ENCODE data around the gene BUD13.
"Not testable (repeated sequence)": the region's sequence is repeated elsewhere in the genome, so short reads cannot be mapped to it uniquely, and the experiment has no call there.

The BUD13 gene, protein sequence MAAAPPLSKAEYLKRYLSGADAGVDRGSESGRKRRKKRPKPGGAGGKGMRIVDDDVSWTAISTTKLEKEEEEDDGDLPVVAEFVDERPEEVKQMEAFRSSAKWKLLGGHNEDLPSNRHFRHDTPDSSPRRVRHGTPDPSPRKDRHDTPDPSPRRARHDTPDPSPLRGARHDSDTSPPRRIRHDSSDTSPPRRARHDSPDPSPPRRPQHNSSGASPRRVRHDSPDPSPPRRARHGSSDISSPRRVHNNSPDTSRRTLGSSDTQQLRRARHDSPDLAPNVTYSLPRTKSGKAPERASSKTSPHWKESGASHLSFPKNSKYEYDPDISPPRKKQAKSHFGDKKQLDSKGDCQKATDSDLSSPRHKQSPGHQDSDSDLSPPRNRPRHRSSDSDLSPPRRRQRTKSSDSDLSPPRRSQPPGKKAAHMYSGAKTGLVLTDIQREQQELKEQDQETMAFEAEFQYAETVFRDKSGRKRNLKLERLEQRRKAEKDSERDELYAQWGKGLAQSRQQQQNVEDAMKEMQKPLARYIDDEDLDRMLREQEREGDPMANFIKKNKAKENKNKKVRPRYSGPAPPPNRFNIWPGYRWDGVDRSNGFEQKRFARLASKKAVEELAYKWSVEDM

DNA sequence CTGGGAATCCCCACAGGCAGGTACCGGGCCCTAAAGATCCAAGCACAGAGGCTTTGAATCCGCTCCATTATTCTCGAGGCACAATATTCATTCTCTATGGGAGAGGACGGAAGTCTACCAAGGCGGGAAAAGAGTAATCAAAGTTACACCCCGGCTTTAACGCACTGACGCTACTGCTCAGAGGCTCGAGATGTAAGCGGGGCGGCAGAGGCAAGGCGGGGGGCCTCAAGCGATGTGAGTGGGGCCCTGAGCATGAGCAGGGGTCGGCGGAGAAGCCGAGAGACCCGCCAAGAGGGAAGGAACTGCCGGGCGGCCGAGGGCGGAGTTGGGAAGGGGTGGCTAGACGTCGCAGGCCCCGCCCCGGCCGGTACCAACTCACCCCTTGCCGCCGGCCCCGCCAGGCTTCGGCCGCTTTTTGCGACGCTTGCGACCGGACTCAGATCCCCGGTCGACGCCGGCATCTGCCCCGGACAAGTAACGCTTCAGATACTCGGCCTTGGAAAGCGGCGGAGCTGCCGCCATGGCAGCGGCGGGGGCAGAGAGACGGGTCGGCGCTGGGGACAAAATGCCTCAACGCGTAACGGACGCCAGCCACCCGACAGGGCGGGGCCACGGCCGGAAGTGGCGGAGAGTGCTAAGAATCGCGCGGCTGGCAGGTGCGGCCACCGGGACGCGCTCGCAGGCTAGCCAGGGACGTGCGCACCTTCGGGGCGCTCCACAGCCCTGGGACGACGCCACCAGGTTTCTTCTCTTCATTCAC is at the start of gene BUD13:
TSS of gene BUD13 (minus strand) at position 545 of the 760 bp plus-strand sequence. CDS start at position 522, 23 bp downstream.
- peak; percentile 93 for DNase-seq

DNA sequence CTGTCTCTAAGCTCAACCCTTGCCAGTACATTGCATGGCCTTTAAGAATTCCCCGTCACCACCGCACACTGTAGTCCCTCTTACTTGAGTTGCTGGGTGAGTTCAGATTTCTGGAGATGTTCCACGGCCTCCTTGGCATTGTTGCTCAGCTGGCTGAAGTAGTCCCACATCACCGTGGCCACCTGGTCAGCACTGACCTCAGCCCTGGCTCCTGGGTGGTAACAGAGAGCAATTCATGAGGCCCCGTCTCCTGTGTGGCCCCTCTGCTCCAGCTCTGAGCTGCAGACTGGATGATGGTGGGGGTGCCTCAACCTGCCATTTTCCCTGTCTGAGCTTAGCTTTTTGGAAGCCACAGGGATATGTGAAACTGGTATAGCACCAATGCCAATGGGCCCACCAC is 49.8 kb upstream of the BUD13 start:
- DNase-seq: no peak

DNA sequence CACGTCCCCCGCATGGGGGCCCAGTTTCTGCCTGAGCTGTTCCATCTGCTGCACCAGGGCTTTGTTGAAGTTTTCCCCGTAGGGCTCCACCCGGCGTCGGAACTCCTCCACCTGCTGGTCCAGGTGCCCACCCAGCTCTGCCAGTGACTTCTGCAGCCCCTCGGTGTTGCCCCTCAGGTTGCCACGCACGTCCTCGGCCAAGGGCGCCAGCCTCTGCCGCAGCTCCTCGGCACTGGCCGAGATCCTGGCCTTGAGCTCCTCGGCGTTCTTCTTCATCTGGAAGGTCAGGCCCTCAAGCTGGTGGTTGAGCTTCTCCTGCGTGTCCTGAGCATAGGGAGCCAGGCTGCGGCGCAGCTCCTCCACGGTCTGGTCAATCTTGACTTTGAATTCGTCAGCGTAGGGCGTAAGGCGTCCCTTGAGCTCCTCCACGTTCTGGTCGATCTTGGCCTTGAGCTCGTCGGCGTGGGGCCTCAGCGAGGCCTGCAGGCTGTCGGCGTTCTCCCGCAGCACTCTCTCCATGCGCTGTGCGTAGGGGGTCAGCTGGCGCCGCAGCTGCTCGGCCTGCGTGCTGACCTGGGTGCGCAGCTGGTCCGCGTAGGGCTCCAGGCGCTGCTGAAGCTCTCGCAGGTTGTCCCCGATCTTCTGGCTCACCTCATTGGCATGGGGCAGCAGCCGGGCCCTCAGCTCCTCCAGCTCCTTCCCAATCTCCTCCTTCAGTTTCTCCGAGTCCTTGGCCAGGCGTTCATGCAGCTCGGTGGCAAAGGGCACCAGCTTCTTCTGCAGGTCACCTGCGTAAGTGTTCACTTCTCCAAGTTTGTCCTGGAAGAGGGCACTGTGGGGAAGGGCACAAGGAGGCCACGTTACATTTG is 48.5 kb upstream of the BUD13 start:
- DNase-seq: no peak

DNA sequence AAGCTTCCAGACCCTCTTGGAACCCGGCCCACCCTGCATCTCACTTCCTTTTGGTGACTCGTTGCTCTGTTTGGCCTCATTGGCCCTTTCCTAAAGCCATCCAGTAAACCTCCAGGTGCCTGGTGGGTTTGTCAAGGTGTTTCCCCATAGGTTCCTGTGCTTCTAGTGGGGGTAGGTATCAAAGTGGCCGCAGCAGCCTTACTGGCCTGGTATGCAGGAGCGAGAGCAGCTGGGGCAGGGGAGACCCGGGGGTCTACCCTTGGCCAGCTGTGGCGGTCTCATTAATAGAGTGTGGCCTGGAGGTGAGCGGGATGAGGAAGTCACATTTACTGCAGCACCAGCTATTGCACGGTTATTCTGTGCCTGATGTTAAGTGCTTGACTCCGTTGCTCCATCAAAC is 46.3 kb upstream of the BUD13 start:
- no peak for DNase-seq

DNA sequence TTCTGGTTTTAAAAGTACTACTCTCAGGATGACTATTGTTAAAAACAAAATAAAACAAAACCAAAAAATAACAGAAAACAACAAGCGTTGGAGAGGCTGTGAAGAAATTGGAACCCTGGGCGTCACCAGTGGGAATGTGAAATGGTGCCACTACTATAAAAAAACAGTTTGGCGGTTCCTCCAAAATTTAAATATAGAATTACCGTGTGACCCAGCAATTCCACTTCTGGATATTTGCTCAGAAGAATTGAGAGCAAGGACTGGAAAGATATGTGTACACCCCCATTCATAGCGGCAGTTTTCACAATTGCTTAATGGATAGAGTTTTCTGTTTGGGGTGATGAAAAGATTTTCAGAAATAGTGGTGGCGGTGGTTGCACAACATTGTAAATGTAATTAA is 41.7 kb upstream of the BUD13 start:
- no peak for DNase-seq

DNA sequence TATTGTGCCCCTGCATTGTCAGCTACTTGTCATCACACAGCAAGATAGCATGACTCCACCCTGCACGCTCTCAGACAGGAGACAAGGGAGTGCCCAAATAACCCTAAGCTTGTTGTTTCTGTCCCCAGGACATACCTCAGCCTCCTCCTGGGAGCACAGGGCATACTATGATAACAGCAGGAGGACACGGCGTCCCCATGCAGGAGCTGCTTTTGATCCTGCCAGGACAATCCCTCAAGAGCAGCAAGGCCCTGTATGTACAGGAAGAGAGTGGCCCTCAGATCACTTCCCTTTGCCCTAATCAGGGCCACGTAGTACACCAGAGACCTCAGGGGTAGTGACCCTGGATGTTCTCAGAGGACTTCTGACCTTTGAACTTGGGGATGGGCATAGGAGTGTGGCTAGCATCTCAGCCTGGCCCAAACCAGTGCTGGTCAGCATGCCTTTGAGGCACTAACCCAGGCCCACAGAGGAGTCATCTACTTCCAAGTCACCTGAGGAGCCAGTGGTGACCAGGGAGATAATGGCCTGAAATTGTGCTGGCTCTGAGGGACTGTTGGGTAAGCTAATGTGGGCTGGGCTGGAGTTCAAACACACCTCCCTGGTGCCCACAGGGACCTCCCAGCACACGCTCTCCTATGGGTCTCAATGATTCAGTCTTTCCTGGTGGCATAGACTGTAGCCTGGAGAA is 41.1 kb upstream of the BUD13 start:
- DNase-seq: no peak

DNA sequence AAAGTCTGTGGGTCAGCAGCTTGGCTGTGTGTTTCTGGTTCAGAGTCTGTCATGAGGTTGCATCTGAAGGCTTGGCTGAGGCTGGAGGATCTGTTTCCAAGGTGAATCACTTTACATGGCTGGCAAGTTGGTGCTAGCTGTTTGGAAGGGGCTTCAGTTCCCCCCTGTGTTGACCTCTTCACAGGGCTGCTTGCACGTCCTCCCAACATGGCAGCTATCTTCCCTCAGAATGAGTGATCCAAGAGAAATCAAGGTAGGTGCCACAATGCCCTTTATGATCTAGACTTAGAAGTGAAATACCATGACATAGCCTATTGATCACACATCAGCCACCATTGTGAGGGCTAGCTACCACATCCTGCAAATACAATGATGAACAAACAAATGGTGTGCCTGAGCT is 40.4 kb upstream of the BUD13 start:
- DNase-seq: no peak

DNA sequence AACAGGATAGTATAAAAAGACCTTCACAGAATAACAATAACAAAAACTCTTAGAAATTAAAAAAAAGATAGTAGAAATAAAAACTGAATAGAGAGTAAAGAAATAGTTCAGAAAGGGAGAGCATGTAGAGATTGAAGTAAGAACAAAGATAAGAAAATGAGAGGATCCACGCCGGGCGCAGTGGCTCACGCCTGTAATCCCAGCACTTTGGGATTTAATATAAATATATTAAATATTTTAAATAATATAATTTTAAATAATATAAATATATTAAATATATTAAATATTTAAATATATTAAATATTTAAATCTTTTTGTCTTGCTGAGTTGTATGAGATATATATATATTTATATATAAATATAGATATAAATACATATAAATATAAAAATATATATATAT is 39.3 kb upstream of the BUD13 start:
- no peak for DNase-seq

DNA sequence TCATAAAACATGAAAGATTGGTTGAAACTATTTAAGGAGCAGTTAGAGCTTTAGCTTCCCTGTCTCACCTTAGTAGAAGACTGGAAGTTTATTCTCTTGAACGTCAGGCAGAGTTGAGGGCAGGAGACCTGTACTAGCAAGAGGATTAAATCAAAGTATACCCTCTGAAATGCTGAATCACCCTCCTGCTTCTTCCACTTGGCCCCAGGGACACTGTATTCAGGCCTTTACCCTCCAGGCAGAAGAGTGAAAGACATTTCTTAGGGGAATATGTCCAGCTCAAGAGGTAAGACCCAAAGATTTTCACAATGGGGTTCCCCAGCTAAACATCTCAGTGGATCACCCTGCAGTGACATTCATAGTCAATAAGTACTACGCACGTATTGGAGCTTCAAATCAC is 38.4 kb upstream of the BUD13 start:
- DNase-seq: no peak

DNA sequence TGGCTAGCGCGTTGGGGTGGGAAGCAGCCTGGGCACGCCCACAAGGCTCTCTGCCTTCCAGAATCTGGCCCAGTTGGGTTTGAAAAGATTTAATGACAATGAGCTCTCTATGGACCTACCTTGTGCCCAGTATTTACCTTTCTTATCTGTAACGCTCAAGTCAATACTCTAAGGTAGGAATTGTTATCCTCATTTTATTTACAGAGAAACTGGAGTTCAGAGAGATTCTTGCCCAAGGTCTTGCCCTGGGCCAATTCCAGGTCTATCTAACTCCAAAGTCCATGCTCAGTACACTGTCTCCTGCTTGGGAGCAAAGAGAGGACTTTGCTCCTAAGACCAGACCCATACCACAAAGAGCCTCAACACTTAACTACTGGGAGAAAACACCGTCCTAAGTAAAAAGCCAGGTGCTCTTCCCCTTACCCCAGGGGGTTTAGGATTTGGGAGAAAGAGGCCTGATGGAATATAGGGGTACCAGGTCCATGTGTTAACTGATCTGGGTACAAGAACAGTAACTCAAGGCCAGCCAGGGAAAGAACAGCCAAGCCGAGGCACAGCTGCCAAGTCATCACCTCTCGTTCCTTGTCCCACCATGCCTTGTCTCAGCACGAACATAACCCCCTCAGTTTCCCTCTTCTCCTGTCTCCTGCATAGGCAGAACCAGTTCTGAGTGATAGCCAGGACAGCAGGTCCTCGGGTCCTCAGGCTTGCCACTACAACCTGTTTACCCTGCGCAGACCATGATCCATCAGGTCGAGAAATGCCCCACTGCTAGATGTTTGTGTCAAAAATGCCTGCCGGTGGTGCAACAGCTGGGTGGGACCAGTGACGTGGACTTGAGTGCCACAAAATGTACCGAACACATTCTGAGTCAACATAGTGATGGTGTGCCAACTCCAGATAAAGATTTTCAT is 35.7 kb upstream of the BUD13 start:
- DNase-seq: no peak

DNA sequence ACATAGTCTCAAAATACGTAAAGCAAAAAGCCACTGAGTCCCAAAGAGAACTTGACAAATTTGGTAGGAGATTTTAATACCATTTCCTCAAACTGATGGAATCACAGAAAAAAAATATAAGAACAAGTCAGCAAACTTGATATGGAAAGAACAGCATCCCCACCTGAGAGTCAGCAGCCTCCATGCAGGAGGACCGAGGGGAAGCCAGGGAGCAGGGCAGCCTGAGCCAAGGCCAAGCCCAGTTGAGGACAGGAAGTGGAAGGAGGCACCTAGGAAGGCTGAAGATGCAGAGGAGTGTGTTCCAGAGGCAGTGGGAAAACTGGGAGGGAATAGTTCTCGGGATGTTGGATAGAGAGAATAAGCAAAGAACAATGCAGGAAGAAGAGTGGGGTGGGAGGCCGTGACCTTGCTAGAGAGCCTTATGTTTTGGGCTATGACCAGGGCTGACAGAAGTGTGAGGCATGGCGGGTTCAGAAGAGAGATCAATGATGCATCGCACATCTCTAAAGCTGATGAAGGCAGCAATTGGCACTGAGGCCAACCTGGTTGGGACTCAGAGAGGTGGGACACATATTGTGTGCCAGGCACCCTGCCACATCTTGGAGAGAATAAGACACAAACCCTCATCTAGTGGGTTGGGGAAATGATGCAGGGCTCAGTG is 34.9 kb upstream of the BUD13 start:
- DNase-seq: no peak

DNA sequence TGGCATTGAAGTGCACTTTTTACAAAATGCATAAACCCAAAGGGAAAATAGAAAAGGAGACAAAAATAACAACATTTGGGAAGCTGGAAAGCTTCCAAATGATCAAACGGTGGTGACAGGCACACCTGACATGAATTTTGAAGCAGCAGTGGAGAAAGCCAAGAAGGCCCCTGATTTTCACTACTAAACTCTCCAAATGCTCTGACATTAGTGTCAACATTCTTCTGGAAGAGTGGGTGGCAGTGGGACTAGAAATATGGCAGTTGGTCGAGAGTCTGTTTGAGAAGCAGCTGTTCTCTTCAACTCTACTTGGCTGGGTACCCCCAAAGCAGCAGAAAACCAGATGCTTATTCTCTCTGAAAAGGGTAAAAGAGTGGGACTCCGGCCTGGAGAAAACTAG is 31.2 kb upstream of the BUD13 start:
- no peak for DNase-seq

DNA sequence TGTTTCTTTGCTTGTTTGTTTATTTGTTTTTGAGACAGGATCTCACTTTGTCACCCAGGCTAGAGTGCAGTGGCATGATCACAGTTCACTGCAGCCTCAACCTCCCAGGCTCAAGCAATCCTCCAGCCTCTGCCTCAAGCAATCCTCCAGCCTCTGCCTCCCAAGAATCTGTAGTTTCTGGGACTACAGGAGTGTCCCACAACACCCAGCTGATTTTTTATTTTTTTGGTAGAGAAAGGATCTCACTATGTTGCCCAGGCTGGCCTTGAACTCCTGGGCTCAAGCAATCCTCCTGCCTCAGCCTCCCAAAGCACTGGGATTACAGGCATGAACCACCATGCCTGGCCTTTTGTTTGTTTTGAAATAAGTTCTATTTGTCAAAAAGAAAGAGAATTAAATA is 28.9 kb upstream of the BUD13 start:
- not testable (repeated sequence) for DNase-seq

DNA sequence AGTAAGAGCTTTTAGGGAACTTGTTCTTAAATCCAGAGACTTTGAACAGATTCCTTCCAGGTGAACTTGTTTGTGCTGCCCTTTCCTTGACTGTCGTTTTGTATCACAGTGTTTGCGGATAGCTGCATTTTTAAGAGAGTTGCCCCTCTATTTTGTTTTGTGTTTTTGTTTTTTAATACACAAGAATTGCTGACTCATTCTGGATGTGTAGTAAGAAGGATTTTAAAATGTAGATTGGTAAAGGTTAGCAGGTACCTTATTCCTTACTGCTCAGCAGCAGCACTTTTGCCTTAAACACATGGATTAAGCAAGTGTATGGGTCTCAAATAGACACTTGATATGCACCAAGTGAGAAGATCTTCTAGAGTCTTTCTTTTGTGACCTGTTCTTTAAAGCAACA is 27.8 kb upstream of the BUD13 start:
- no peak for DNase-seq

DNA sequence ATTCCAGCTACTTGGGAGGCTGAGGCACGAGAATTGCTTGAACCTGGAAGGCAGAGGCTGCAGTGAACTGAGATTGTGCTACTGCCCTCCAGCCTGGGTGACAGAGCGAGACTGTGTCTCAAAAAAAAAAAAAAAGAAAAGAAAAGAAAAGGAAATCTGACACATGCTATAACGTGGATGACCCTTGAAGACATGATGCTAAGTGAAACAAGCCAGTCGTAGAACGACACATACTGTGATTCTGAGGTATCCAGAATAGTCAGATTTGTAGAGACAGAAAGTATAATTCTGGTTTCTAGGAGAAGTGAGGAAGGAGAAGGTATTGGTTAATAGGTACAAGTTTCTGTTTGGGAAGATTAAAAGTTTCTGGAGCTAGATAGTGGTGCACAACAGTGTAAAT is 25.6 kb upstream of the BUD13 start:
- no peak for DNase-seq

DNA sequence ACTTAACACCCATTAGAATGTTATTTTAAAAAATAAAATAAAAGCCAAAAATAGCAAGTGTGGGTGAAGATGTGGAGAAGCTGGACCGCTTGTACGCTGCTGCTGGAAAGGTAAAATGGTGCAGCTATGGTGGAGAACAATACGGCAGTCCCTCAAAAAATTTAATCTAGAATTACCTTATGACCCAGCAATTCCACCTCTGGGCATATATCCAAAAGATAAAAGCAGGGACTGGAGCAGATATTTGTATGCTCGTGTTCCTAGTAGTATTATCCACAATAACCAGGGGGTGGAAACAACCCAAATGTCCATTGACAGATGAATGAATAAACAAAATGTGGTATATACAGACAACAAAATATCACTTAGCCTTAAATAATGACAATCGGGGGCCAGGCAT is 25.0 kb upstream of the BUD13 start:
- DNase-seq: no peak

DNA sequence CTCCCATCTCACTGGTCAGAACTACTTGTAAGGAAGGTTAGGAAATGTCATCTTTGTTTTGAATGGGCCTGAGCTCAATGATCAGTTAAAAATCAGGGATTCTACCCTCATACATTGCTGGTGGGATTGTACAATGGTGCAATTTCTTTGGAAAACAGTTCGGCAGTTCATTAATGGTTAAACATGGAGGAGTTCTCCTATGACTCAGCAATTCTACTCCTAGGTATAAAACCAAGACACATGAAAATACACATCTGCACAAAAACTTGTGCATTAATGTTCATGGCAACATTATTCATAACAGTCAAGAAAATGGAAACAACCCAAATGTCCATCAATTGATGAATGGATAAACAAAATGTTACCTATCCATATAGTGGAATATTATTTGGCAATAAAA is 23.8 kb upstream of the BUD13 start:
- DNase-seq: no peak

DNA sequence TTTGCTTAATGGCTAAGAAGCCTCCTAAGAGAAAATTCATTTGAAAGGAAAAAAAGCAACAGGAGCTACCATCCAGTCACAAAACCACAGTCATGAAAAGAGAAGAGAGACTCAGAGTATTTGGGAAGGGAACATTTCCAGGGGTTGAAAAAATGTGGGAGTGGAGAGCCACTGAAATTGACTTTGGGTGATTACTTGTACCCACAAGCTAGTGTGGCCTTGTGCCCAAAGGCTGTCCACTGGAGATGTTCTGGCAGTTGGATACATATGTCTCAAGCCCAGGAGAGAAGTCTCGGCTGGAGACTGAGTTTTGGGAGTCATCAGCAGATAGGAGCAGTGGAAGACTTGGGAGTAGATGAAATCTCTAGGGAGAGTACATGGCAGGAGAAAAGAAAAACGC is 22.1 kb upstream of the BUD13 start:
- DNase-seq: no peak

DNA sequence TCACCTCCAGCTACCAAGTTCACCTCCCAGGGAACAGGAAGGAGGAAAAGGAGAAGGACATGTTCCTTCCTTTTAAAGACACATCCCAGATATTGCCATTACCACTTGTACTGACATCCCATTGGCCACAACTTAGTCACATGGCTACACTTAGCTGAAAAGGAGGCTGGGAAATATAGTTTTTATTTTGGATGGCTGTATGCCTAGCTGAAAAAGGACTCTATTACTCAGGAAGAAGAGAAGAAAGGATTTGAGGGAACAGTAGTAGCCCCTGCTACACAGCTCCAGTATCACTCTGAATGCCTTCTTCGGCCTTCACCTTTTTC is 20.9 kb upstream of the BUD13 start:
- DNase-seq: no peak

DNA sequence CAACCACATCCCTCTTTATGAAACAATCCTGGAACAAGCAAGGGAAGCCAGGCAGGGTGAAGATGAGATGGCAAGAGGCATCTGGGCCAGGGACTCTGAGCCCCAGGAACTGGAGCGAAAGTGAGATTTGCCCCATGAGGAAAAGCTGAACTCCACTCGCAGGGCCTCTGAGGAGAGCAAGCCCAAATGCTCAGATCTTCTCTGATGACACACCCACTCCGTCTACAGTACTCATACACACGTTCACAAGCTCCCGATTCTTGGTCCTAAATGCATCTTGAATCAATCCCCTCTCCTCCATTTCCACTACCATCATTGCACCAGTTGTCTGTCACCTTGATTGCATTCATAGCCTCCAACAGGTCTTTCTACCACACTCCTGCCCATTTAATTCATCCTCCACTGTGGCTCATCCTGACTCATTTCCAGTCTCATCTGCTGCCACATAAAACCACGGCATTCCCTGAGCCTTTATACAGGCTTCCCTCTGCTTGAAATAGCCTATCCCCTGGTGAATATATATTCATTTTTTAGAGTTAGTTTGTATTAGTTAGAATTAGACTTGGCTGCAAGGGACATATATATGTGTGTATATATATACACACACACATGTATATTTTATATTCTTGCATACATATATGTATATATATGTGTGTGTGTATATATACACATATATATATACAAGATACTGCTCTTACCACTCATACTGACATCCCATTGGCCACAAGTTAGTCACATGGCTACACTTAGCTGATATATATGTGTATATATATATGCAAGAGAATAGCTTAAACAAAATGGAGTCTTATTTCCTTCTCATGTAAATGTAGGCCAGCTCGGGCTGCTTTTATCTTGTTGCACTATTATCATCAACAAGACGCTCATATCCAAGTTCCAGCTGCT is 20.3 kb upstream of the BUD13 start:
- no peak for DNase-seq

All from stimulated activated naive CD4-positive, alpha-beta T cell treated with Interleukin-2 at 50 U/mL for 16 hours (primary cell).